HepG2 (cell line): ENCODE measurements around the gene PLPPR2. TPM values are rescaled to one million over a fixed set of nuclear protein-coding genes. Genes with fewer than 3 reads are reported as not detected.

Source experiments
- ARID2 ChIP-seq: sonication (generic); formaldehyde crosslinking; IDR thresholded peaks from 2 replicates; pipeline ENCODE4 v1.8.1; 2022; ENCODE audit warnings: mild to moderate bottlenecking, missing genetic modification reagents, borderline replicate concordance
- ELF1 ChIP-seq: sonication (generic); formaldehyde crosslinking; IDR thresholded peaks from 2 replicates; pipeline ENCODE4 v1.4.0; 2020; ENCODE audit warnings: missing genetic modification reagents
- FOXA3 ChIP-seq: IDR thresholded peaks from 2 replicates; pipeline ENCODE4 v1.6.1; 2016; ENCODE audit warnings: missing genetic modification reagents, missing compliant biosample characterization
- FOXJ3 ChIP-seq: sonication (generic); formaldehyde crosslinking; IDR thresholded peaks from 2 replicates; pipeline ENCODE4 v1.4.0; 2020; ENCODE audit warnings: missing genetic modification reagents, mild to moderate bottlenecking, borderline replicate concordance
- PLRG1 ChIP-seq: fragments of 450-650 bp; conservative IDR thresholded peaks from 2 replicates; pipeline ENCODE4 v1.6.1; 2016
- SPEN ChIP-seq: sonication (generic); formaldehyde crosslinking; IDR thresholded peaks from 2 replicates; pipeline ENCODE4 v1.5.1; 2020; ENCODE audit warnings: low read depth, mild to moderate bottlenecking, missing genetic modification reagents
- U2AF1 ChIP-seq: fragments of 200-400 bp; formaldehyde crosslinking; optimal IDR thresholded peaks from 2 replicates; pipeline ENCODE3; 2017; ENCODE audit warnings: mild to moderate bottlenecking, low read depth, low read length
- YEATS4 ChIP-seq: sonication (generic); formaldehyde crosslinking; IDR thresholded peaks from 2 replicates; pipeline ENCODE4 v1.4.0; 2020; ENCODE audit warnings: missing genetic modification reagents, borderline replicate concordance
- YY1 ChIP-seq: IDR thresholded peaks from 2 replicates; pipeline ENCODE4 v1.6.1; 2011; ENCODE audit warnings: low read length, low read depth, moderate library complexity, mild to moderate bottlenecking; ENCODE audit not compliant: insufficient read depth, insufficient replicate concordance
- ZKSCAN8 ChIP-seq: IDR thresholded peaks from 2 replicates; pipeline ENCODE4 v1.6.1; 2016; ENCODE audit warnings: borderline replicate concordance, missing genetic modification reagents, missing compliant biosample characterization
- ZNF264 ChIP-seq: sonication (generic); formaldehyde crosslinking; IDR thresholded peaks from 2 replicates; pipeline ENCODE4 v1.4.0; 2020; ENCODE audit warnings: missing genetic modification reagents
- ZNF296 ChIP-seq: sonication (generic); formaldehyde crosslinking; conservative IDR thresholded peaks from 2 replicates; pipeline ENCODE4 v1.5.0; 2020; ENCODE audit warnings: mild to moderate bottlenecking, missing genetic modification reagents
- ZNF557 ChIP-seq: sonication (generic); formaldehyde crosslinking; IDR thresholded peaks from 2 replicates; pipeline ENCODE4 v1.4.0; 2020; ENCODE audit warnings: missing genetic modification reagents
- ZNF670 ChIP-seq: sonication (generic); formaldehyde crosslinking; IDR thresholded peaks from 2 replicates; pipeline ENCODE4 v1.8.0; 2022; ENCODE audit warnings: mild to moderate bottlenecking, missing genetic modification reagents, borderline replicate concordance
- polyA plus RNA-seq, 8 experiments: library from polyadenylated mRNA; depleted of rRNA in 3 of 8; stranded (reverse) in 7 of 8; unstranded in 1 of 8; fragments of >200 nt; fragmentation: Illumina TruSeq in 4 of 8; extraction: Trizol in 4 of 8; gene quantifications; 2 replicates each; pipeline versions ENCODE4 v1.2.1 to v1.2.3, GENCODE V29; 2011 to 2016; ENCODE audit warnings: low read depth in 4 of 8, missing spikeins in 1 of 8, mixed read lengths in 1 of 8; ENCODE audit not compliant: insufficient read depth in 1 of 8
- total RNA-seq, 5 experiments: library from RNA; depleted of rRNA; stranded (reverse); fragments of >200 nt; fragmentation: Illumina TruSeq; extraction: Trizol; gene quantifications; 2 replicates each; pipeline ENCODE4 v1.2.3, GENCODE V29; 2016; ENCODE audit warnings: low read depth in 1 of 5
- TF ChIP-seq, protein P1 (sequence below): sonication (generic); formaldehyde crosslinking; IDR thresholded peaks from 2 replicates; pipeline ENCODE4 v1.5.1; 2020; ENCODE audit warnings: missing genetic modification reagents, mild to moderate bottlenecking, borderline replicate concordance
- TF ChIP-seq, protein P2 (sequence below): sonication (generic); formaldehyde crosslinking; IDR thresholded peaks from 2 replicates; pipeline ENCODE4 v1.5.0; 2020; ENCODE audit warnings: missing genetic modification reagents, mild to moderate bottlenecking, borderline replicate concordance
- TF ChIP-seq, protein P3 (sequence below): sonication (generic); formaldehyde crosslinking; IDR thresholded peaks from 2 replicates; pipeline ENCODE4 v1.8.0; 2022; ENCODE audit warnings: mild to moderate bottlenecking, missing genetic modification reagents, moderate library complexity
- TF ChIP-seq, protein P4 (sequence below): sonication (generic); formaldehyde crosslinking; IDR thresholded peaks from 2 replicates; pipeline ENCODE4 v1.8.0; 2022; ENCODE audit warnings: missing genetic modification reagents, low read depth, mild to moderate bottlenecking, borderline replicate concordance
- TF ChIP-seq, protein P5 (sequence below): sonication (generic); formaldehyde crosslinking; IDR thresholded peaks from 2 replicates; pipeline ENCODE4 v1.5.1; 2020; ENCODE audit warnings: missing genetic modification reagents, mild to moderate bottlenecking, borderline replicate concordance
- TF ChIP-seq, protein P6 (sequence below): sonication (generic); formaldehyde crosslinking; IDR thresholded peaks from 2 replicates; pipeline ENCODE4 v1.8.1; 2023; ENCODE audit warnings: mild to moderate bottlenecking, missing genetic modification reagents

PLPPR2 gene
- total and polyA plus RNA-seq, 2 of the 13 experiments (the other 11 are each of a cell fraction or from before 2014, with no cell fraction given): 1.5 to 2.1 TPM

DNA sequence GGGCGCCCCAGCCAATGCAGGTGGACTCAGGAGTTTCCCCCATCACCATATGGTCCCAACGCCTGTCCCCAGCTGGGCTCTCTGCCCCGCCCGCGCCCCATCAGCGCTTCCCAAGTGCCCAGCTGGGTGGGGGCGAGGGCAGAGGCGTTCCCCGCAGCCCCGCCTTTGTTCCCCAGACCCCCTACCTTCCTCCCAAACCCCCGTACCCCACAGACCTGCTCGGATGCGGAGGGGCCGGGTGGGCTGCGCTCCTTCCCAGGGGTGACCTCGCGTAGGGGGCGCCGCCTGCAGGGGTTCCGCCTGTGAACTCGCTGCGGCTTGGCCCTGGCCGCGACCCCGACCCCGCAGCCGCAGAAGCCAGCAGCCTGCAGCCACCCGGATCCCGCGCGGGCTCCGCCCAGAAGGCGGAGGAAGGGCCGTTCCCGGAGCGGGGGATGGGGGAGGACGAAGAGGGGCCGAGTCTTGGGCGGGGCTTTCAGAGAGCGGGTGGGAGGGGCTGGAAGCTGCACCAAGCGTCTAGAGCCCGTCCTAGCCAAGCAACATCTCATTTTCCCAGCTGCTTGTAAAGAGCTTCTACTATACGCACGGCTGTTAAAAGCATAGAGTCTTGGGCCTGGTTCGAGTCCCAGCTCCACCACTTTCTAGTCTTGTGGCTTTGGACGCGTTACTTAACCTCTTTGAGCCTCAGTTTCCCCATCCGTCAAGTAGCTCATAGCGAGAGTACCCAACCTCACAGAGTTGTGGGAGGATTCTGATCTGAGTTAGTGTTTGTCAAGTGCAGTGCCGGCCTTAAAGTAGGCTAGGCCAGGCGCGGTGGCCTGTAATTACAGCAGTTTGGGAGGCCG is 15.8 kb upstream of the PLPPR2 start, which contains the start of gene RAB3D (continued):
- TF ChIP-seq, protein P1, sequence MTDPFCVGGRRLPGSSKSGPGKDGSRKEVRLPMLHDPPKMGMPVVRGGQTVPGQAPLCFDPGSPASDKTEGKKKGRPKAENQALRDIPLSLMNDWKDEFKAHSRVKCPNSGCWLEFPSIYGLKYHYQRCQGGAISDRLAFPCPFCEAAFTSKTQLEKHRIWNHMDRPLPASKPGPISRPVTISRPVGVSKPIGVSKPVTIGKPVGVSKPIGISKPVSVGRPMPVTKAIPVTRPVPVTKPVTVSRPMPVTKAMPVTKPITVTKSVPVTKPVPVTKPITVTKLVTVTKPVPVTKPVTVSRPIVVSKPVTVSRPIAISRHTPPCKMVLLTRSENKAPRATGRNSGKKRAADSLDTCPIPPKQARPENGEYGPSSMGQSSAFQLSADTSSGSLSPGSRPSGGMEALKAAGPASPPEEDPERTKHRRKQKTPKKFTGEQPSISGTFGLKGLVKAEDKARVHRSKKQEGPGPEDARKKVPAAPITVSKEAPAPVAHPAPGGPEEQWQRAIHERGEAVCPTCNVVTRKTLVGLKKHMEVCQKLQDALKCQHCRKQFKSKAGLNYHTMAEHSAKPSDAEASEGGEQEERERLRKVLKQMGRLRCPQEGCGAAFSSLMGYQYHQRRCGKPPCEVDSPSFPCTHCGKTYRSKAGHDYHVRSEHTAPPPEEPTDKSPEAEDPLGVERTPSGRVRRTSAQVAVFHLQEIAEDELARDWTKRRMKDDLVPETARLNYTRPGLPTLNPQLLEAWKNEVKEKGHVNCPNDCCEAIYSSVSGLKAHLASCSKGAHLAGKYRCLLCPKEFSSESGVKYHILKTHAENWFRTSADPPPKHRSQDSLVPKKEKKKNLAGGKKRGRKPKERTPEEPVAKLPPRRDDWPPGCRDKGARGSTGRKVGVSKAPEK (CRISPR knock-in tag): no peak
- TF ChIP-seq U2AF1 (no peak), ZNF296 (no peak), FOXA3 (CRISPR knock-in tag) (0 out of 2 replicates have a peak, but pooled peaks have one; percentile 8), FOXJ3 (CRISPR knock-in tag) (no peak), ZNF264 (CRISPR knock-in tag) (no peak), YY1 (no peak), YEATS4 (CRISPR knock-in tag) (peak; percentile 31; the same call in 1 of the 2 replicates), ZNF670 (CRISPR knock-in tag) (no peak), PLRG1 (no peak), ZKSCAN8 (CRISPR knock-in tag) (no peak), SPEN (peak; percentile 56; the same call in 1 of the 2 replicates), ZNF557 (CRISPR knock-in tag) (no peak), ARID2 (CRISPR knock-in tag) (no peak), ELF1 (CRISPR knock-in tag) (no peak)
- TF ChIP-seq, protein P2, sequence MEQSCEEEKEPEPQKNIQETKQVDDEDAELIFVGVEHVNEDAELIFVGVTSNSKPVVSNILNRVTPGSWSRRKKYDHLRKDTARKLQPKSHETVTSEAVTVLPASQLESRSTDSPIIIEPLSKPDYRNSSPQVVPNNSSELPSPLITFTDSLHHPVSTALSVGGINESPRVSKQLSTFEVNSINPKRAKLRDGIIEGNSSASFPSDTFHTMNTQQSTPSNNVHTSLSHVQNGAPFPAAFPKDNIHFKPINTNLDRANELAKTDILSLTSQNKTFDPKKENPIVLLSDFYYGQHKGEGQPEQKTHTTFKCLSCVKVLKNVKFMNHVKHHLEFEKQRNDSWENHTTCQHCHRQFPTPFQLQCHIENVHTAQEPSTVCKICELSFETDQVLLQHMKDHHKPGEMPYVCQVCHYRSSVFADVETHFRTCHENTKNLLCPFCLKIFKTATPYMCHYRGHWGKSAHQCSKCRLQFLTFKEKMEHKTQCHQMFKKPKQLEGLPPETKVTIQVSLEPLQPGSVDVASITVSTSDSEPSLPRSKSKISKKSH (CRISPR knock-in tag): no peak
- TF ChIP-seq, protein P3, sequence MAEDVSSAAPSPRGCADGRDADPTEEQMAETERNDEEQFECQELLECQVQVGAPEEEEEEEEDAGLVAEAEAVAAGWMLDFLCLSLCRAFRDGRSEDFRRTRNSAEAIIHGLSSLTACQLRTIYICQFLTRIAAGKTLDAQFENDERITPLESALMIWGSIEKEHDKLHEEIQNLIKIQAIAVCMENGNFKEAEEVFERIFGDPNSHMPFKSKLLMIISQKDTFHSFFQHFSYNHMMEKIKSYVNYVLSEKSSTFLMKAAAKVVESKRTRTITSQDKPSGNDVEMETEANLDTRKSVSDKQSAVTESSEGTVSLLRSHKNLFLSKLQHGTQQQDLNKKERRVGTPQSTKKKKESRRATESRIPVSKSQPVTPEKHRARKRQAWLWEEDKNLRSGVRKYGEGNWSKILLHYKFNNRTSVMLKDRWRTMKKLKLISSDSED: no peak
- TF ChIP-seq, protein P4, sequence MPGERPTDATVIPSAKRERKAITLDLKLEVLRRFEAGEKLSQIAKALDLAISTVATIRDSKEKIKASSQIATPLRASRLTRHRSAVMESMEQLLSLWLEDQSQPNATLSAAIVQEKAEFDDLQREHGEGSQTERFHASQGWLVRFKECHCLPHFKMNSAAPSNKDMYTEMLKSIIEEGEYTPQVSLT (CRISPR knock-in tag): no peak
- TF ChIP-seq, protein P5, sequence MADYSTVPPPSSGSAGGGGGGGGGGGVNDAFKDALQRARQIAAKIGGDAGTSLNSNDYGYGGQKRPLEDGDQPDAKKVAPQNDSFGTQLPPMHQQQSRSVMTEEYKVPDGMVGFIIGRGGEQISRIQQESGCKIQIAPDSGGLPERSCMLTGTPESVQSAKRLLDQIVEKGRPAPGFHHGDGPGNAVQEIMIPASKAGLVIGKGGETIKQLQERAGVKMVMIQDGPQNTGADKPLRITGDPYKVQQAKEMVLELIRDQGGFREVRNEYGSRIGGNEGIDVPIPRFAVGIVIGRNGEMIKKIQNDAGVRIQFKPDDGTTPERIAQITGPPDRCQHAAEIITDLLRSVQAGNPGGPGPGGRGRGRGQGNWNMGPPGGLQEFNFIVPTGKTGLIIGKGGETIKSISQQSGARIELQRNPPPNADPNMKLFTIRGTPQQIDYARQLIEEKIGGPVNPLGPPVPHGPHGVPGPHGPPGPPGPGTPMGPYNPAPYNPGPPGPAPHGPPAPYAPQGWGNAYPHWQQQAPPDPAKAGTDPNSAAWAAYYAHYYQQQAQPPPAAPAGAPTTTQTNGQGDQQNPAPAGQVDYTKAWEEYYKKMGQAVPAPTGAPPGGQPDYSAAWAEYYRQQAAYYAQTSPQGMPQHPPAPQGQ (CRISPR knock-in tag): no peak
- TF ChIP-seq, protein P6, sequence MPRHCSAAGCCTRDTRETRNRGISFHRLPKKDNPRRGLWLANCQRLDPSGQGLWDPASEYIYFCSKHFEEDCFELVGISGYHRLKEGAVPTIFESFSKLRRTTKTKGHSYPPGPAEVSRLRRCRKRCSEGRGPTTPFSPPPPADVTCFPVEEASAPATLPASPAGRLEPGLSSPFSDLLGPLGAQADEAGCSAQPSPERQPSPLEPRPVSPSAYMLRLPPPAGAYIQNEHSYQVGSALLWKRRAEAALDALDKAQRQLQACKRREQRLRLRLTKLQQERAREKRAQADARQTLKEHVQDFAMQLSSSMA (CRISPR knock-in tag): no peak
